GM12872 (cell line): ENCODE measurements around the gene ITPK1.

Source experiments
- TF ChIP-seq, protein P1 (sequence below): IDR thresholded peaks from 3 replicates; pipeline ENCODE4 v1.5.1; 2011; ENCODE audit warnings: low read depth, mild to moderate bottlenecking, low read length, moderate library complexity; ENCODE audit not compliant: insufficient read depth

Gene ITPK1

DNA sequence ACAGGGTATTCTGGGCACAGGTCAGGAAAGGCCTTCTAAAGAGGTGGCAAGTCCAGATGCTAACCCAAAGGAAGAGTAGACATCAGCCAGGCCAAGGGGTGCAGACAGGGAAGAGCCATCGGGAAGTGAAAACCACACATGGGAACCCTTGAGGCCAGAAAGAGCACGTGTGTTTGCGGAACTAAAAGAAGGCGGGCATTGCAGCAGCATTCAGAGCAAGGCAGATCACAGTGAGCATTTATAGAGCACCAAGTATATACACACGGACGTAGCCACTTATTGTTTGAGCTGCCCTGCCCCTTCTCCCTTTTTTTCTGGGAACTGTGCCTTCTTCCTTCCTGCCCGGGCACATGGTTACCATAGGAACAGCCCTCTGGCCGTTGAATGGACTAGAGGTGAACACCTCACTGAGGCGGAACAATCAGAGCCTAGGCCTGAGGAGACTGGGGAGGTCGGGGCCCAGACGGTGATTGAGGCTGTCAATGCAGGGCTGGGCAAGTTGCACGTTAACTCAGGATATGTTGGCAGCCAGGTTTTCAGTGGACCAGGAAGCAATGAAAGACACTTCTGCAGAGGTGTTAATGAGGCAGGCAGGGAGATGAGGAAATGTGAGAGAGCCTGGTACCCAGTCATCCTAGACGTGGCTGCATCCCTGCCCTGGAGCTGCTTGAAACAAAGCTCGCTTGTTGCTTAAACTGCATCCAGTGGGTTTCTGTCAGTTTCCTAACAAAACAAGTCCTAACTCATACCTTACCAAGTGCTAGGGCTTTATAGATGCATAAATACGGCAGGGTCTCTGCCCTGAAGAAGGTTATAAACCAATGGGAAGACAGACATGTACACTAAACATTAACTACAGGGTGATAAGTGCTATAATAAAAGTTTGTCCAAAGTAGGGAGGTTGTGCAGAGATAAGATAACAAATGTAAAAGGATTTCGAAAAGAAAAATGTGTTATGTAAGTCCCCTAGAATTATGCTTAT is 34.8 kb upstream of the ITPK1 start:
- TF ChIP-seq, protein P1, sequence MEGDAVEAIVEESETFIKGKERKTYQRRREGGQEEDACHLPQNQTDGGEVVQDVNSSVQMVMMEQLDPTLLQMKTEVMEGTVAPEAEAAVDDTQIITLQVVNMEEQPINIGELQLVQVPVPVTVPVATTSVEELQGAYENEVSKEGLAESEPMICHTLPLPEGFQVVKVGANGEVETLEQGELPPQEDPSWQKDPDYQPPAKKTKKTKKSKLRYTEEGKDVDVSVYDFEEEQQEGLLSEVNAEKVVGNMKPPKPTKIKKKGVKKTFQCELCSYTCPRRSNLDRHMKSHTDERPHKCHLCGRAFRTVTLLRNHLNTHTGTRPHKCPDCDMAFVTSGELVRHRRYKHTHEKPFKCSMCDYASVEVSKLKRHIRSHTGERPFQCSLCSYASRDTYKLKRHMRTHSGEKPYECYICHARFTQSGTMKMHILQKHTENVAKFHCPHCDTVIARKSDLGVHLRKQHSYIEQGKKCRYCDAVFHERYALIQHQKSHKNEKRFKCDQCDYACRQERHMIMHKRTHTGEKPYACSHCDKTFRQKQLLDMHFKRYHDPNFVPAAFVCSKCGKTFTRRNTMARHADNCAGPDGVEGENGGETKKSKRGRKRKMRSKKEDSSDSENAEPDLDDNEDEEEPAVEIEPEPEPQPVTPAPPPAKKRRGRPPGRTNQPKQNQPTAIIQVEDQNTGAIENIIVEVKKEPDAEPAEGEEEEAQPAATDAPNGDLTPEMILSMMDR: no peak

DNA sequence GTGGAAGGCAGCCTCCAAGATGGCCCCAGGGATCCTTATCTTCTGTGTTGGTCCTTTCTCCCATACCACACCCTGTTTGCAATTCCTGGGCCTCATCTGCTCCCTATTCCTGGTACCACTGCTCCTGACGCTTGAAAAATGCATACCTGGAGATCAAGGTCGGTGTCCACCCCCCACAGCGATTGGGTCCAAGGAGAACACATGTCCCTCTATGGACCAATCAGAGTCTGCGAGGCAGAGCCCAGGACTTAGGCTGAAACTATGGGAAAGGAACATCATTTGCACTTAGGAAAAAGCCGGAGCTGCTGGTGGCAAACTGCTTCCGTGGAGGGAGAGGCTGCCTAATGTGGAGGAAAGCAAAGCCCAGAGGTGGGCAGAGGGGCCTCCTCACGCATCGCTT is 33.3 kb upstream of the ITPK1 start:
- TF ChIP-seq, protein P1: no peak

DNA sequence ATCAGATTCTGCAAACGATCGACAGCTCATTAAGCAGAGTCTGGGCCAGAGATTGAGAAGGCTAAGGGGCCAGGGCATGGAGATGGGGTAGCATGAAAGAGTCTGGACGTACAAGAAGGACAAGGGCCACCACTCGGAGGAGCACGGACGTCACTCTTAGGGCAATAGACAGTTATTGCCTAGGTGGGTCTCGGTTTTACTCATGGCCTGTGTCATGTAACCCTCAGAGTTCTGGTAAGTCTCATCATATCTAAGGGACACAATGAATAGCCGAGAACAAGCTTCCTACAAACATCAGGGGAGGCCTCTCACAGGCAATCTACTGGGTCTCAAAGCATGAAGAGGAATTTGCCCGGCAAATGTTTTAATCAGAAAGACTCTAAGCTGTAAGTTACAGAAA is 30.4 kb upstream of the ITPK1 start:
- TF ChIP-seq, protein P1: no peak

DNA sequence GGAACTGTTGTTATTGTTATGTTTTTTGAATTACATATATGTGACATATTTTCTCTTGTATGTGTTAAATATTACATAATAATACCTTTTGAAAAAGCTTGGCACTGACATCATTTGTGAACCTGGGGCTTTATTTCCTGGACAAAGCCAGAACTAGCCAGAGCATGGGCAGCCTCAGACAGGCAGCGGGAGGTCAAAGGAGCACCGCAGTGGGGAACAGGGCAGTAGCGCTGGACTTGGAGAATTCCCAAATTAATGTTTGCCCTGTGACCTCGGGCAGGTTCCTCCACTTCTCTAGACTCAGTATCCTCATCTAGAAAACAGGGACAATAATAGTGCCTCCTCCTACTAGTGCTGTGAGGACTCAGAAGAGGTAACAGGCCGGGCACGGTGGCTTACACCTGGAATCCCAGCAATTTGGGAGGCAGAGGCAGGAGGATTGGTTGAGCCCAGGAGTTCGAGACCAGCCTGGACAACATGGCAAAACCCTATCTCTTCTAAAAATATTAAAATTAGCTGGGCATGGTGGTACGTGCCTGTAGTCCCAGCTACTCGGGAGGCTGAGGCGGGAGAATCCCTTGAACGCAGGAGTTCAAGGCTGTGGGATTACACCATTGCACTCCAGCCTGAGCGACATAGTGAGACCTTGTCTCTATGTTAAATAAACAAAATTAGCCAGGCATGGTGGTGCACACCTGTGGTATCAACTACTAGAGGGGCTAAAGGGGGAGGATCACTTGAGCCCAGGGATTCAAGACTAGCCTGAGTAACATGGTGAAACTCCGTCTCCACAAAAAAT is 27.3 kb upstream of the ITPK1 start:
- TF ChIP-seq, protein P1: no peak

DNA sequence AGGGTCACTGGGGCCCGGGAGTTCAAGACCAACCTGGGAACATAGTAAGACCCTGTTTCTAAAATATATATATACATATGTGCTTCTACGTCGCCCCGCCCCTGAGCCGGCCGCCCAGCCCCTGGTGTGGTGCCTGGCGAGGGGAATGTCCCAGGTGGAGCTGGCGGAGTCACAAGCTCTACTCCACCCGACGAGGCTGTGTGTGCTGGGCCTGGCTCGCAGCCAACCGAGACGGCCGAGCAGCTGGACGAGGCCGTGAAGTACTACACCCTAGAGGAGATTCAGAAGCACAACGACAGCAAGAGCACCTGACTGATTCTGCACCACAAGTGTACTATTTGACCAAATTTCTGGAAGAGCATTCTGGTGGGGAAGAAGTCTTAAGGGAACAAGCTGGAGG is 22.1 kb upstream of the ITPK1 start:
- TF ChIP-seq, protein P1: no peak

DNA sequence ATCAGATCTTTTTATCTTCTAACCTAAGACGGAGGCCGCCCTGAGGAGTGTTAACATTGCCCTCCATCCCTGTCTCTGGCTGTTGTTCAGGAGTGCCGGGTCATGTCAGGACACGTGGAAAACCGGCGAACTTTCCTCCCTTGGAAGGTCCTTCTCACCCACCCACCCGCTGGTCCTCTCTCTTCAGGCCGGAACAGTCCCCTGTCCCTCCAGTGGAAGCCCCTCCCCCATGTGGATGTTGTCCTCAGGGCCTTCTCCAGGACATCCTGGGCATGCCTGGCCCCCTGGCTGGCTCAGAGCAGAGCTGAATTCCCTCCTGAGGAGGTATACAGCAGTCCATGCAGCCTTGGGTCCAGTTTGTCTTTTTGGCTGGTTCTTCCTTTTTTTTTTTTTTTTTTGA is 20.3 kb upstream of the ITPK1 start:
- TF ChIP-seq, protein P1: no peak

DNA sequence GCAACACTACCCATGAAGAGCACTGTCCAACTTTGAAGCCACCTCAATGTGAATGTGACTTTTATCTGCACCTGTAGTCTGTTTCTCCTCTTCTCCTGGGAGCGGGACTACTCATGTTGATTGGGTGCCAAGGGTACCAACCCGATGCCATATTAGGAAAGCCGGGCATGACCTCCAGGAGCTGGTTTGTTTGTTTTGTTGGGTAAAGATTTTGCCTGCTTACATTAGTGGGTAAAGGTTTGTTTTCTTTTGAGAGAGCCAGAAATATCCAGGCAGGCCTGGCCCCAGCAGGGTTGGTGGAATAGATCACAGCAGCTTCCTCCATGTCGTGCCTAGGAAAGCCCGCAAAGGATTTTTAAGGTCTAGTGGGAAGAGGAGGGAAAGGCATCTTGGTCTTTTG is 19.7 kb upstream of the ITPK1 start:
- TF ChIP-seq, protein P1: no peak
